OCI-LY3 (cell line): ENCODE data around the gene CRPPA.

Experiments used
- H2AFZ ChIP-seq: fragments of 200-600, 300-600 bp; shearing (Covaris generic); 2 replicates; pipeline ENCODE4 v1.6.0; 2014; ENCODE audit warnings: antibody characterized with exemption, low read depth, low read length
- H3K27ac ChIP-seq: fragments of 200-600, 300-600 bp; sonication (generic); 2 replicates; pipeline ENCODE4 v1.5.1; 2014; ENCODE audit warnings: mild to moderate bottlenecking, low read length, moderate library complexity, mixed read lengths
- H3K27me3 ChIP-seq: fragments of 200-600, 300-600 bp; sonication (generic); 2 replicates; pipeline ENCODE4 v1.6.1; 2014; ENCODE audit warnings: low read depth, low read length, mixed read lengths
- H3K36me3 ChIP-seq: fragments of 200-600, 300-600 bp; sonication (generic); replicated peaks from 2 replicates; pipeline ENCODE3; 2014; ENCODE audit warnings: low read depth, low read length, mixed read lengths
- H3K4me1 ChIP-seq: fragments of 300-600, 200-600 bp; sonication (generic); 2 replicates; pipeline ENCODE4 v1.6.1; 2014; ENCODE audit warnings: low read length, mixed read lengths
- H3K4me2 ChIP-seq: fragments of 200-600, 300-600 bp; sonication (generic); 2 replicates; pipeline ENCODE4 v1.6.1; 2014; ENCODE audit warnings: low read length, mixed read lengths
- H3K4me3 ChIP-seq: fragments of 300-600, 200-600 bp; sonication (generic); 2 replicates; pipeline ENCODE4 v1.5.1; 2014; ENCODE audit warnings: antibody characterized with exemption, mild to moderate bottlenecking, low read length, moderate library complexity
- H3K79me2 ChIP-seq: fragments of 300-600, 200-600 bp; shearing (Covaris generic); 2 replicates; pipeline ENCODE4 v1.6.1; 2014; ENCODE audit warnings: mild to moderate bottlenecking, low read length, mixed read lengths
- H3K9ac ChIP-seq: fragments of 300-600, 200-600 bp; shearing (Covaris generic); 2 replicates; pipeline ENCODE4 v1.6.0; 2014; ENCODE audit warnings: mild to moderate bottlenecking, low read length, moderate library complexity
- H3K9me3 ChIP-seq: fragments of 200-600, 300-600 bp; shearing (Covaris generic); 2 replicates; pipeline ENCODE4 v1.6.1; 2014; ENCODE audit warnings: low read length, mixed read lengths; ENCODE audit not compliant: insufficient read depth
- H4K20me1 ChIP-seq: fragments of 200-600, 300-600 bp; sonication (generic); 2 replicates; pipeline ENCODE4 v1.6.1; 2016; ENCODE audit warnings: low read length, mixed read lengths; ENCODE audit not compliant: insufficient read depth
- CTCF ChIP-seq: fragments of 200-600, 300-600 bp; sonication (generic); IDR thresholded peaks from 2 replicates; pipeline ENCODE4 v1.5.1; 2014; ENCODE audit warnings: antibody characterized with exemption, low read length, low read depth
- EZH2phosphoT487 ChIP-seq: fragments of 200-600 bp; shearing (Covaris generic); IDR thresholded peaks from 2 replicates; pipeline ENCODE4 v1.6.1; 2018; ENCODE audit warnings: antibody characterized with exemption, mixed run types, low read depth

The CRPPA gene

GRCh38 chr7:16420329-16420648, 1.0 kb downstream of the CRPPA start:
- peak overlapping the region; percentile 92 for H3K4me2 ChIP-seq
- no peaks in the 10 kb centered on the region for H4K20me1 ChIP-seq
- H3K36me3 ChIP-seq: peaks cover 4% of the 10 kb centered on the region
- H3K27ac ChIP-seq: peak overlapping the region; percentile 94
- peak overlapping the region; percentile 98 for H3K4me3 ChIP-seq
- peaks cover 12% of the 10 kb centered on the region for H3K4me1 ChIP-seq
- H3K9ac ChIP-seq: peak overlapping the region; percentile 90
- H2AFZ ChIP-seq: peak overlapping the region; percentile 99
- H3K9me3 ChIP-seq: no peaks in the 10 kb centered on the region
- no peaks in the 10 kb centered on the region for H3K27me3 ChIP-seq
- H3K79me2 ChIP-seq: no peaks in the 10 kb centered on the region
- TF ChIP-seq CTCF (no peak), EZH2phosphoT487 (no peak)

- TF ChIP-seq EZH2phosphoT487: no peak
- no peak for TF ChIP-seq CTCF
- peak overlapping the region; percentile 98 for H3K4me3 ChIP-seq
- H3K27ac ChIP-seq: peak overlapping the region; percentile 94
These were observed 1.5 kb downstream of the CRPPA start for GRCh38 chr7:16419859-16420258.

DNA sequence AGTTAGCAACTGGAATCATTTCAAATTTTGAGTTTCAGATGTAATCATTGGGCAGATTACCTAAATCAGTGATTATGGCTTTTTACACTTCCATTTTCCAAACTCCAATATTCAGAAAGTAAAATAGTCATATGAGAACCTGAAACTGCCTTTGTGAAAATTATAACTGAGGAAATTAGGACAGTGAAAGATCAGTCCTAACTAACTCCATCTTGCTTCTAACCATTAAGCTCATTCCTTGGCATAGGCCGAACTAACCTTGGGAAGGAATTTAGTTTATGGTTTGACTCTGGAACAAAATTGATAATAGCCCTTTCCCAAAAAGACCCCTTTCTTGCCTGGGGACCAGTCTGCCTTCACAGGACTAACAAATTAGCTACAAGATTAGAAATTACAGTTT, 2.2 kb downstream of the CRPPA start:
- no peaks in the 10 kb centered on the region for H3K9me3 ChIP-seq
- no peaks in the 10 kb centered on the region for H3K27me3 ChIP-seq
- no peaks in the 10 kb centered on the region for H4K20me1 ChIP-seq
- H3K9ac ChIP-seq: no peak overlapping the region; the same call in 1 of the 2 replicates
- H3K79me2 ChIP-seq: no peaks in the 10 kb centered on the region
- peak overlapping the region; percentile 98 for H3K4me3 ChIP-seq
- H3K36me3 ChIP-seq: peaks cover 4% of the 10 kb centered on the region
- no peak overlapping the region for H2AFZ ChIP-seq
- peak overlapping the region; percentile 92 for H3K4me2 ChIP-seq
- no peak overlapping the region for H3K27ac ChIP-seq
- H3K4me1 ChIP-seq: peaks cover 12% of the 10 kb centered on the region
- TF ChIP-seq CTCF: no peak
- TF ChIP-seq EZH2phosphoT487: no peak

More at GRCh38 chr7:16419859-16420258, 1.5 kb downstream of the CRPPA start:
- H3K27me3 ChIP-seq: no peaks in the 10 kb centered on the region
- H4K20me1 ChIP-seq: no peaks in the 10 kb centered on the region
- H3K4me1 ChIP-seq: peaks cover 12% of the 10 kb centered on the region
- H3K9me3 ChIP-seq: no peaks in the 10 kb centered on the region
- no peaks in the 10 kb centered on the region for H3K79me2 ChIP-seq
- H3K36me3 ChIP-seq: peaks cover 4% of the 10 kb centered on the region
- H2AFZ ChIP-seq: peak overlapping the region; percentile 99
- H3K4me2 ChIP-seq: peak overlapping the region; percentile 92
- H3K9ac ChIP-seq: peak overlapping the region; percentile 90

GRCh38 chr7:16417906-16418305, 3.4 kb downstream of the CRPPA start:
- no peak overlapping the region for H3K4me2 ChIP-seq
- H3K27ac ChIP-seq: no peak overlapping the region
- no peak overlapping the region for H3K4me3 ChIP-seq
- peaks cover 4% of the 10 kb centered on the region for H3K36me3 ChIP-seq
- TF ChIP-seq EZH2phosphoT487 (no peak), CTCF (no peak)
- H2AFZ ChIP-seq: no peak overlapping the region
- H3K4me1 ChIP-seq: peaks cover 12% of the 10 kb centered on the region
- H3K9me3 ChIP-seq: no peaks in the 10 kb centered on the region
- no peaks in the 10 kb centered on the region for H3K79me2 ChIP-seq
- no peak overlapping the region for H3K9ac ChIP-seq
- H4K20me1 ChIP-seq: no peaks in the 10 kb centered on the region
- no peaks in the 10 kb centered on the region for H3K27me3 ChIP-seq
